RWPE1 (cell line): Measurements from ENCODE around the gene TACO1.

Source experiments
- CTCF ChIA-PET: fragments of 350-600 bp; sonication (Branson Sonifier 250); formaldehyde crosslinking; extraction: SDS; loops from one replicate; lab custom pipeline; 2021; lab: Yijun Ruan, JAX
- POLR2A ChIA-PET: fragments of 400-600 bp; formaldehyde crosslinking; extraction: SDS; loops from one replicate; lab custom pipeline; 2020; ENCODE audit warnings: antibody characterized with exemption; ENCODE audit not compliant: low non-redundant PET; lab: Yijun Ruan, JAX
- DNase-seq: peaks from one replicate; pipeline ENCODE4 v3.0.0; 2012; ENCODE audit warnings: low spot score
- H3K27ac ChIP-seq: fragments of 450-650 bp; 2 replicates; pipeline ENCODE4 v1.5.1; 2017
- CTCF ChIP-seq: fragments of 450-650 bp; conservative IDR thresholded peaks from 2 replicates; pipeline ENCODE4 v1.5.1; 2017; ENCODE audit warnings: low read depth, mild to moderate bottlenecking

TACO1 gene

GRCh38 chr17:63631626-63632025 is 30.9 kb downstream of the TACO1 start:
- CTCF ChIA-PET: no interaction called here
- no peak overlapping the region for H3K27ac ChIP-seq

GRCh38 chr17:63633742-63634141 is 33.0 kb downstream of the TACO1 start:
- POLR2A ChIA-PET: no interaction called here
- CTCF ChIA-PET: no interaction called here
- no peak for TF ChIP-seq CTCF
- DNase-seq: no peak
- H3K27ac ChIP-seq: no peak overlapping the region

More at GRCh38 chr17:63631626-63632025, 30.9 kb downstream of the TACO1 start:
- TF ChIP-seq CTCF: no peak
- DNase-seq: no peak
- POLR2A ChIA-PET: no interaction called here

- POLR2A ChIA-PET: no interaction called here
Observed at GRCh38 chr17:63634163-63634562, 33.5 kb downstream of the TACO1 start.

GRCh38 chr17:63634816-63635215 is 34.1 kb downstream of the TACO1 start:
- no peak overlapping the region for H3K27ac ChIP-seq
- CTCF ChIA-PET: no interaction called here
- no peak for DNase-seq
- TF ChIP-seq CTCF: no peak
- POLR2A ChIA-PET: no interaction called here

More at GRCh38 chr17:63634163-63634562, 33.5 kb downstream of the TACO1 start:
- no peak for TF ChIP-seq CTCF
- CTCF ChIA-PET: no interaction called here
- DNase-seq: no peak
- no peak overlapping the region for H3K27ac ChIP-seq

- POLR2A ChIA-PET: no interaction called here
- H3K27ac ChIP-seq: no peak overlapping the region
- no peak for DNase-seq
- CTCF ChIA-PET: interaction anchor here (1.0 kb wide), 1 partner anchor 210 kb away, joined by 3 read pairs; no protein-coding TSS in a partner anchor
- TF ChIP-seq CTCF: no peak
Observed at GRCh38 chr17:63635290-63635689, 34.6 kb downstream of the TACO1 start.

- CTCF ChIA-PET: interaction anchor here (1.0 kb wide), 1 partner anchor 210 kb away, joined by 3 read pairs; no protein-coding TSS in a partner anchor
Observed at GRCh38 chr17:63635787-63636186, 35.1 kb downstream of the TACO1 start.

More at GRCh38 chr17:63635787-63636186, 35.1 kb downstream of the TACO1 start:
- POLR2A ChIA-PET: no interaction called here
- no peak for DNase-seq
- no peak for TF ChIP-seq CTCF
- H3K27ac ChIP-seq: no peak overlapping the region
